Measurements from ENCODE around the gene CFTR. TPM values are rescaled to one million over a fixed set of nuclear protein-coding genes. Genes with fewer than 3 reads are reported as not detected.
A peak's percentile ranks its signal among the peaks of the same experiment; 100 is the strongest.

Gene CFTR
- total RNA-seq (12.8 TPM), polyA plus RNA-seq (ENCODE audit: insufficient read depth, low read depth, low replicate concordance) (2.5 TPM)
- long read RNA-seq, donor 1, result 0 reads
- long read RNA-seq, donor 2, result 0 reads
- long read RNA-seq, donor 3, partial matches to known transcripts, result 11 of 11 reads
- long read RNA-seq, donor 3, other reads (novel, unspliced or antisense), result 0 of 11 reads
- long read RNA-seq, donor 4, partial matches to known transcripts, result 9 of 9 reads
- long read RNA-seq, donor 4, other reads (novel, unspliced or antisense), result 0 of 9 reads
- long read RNA-seq, donor 5, result 0 reads
- long read RNA-seq, donor 6, result 0 reads
- long read RNA-seq, donor 7, partial matches to known transcripts, result 1 of 2 reads
- long read RNA-seq, donor 7, other reads (novel, unspliced or antisense), result 1 of 2 reads
- long read RNA-seq, donor 8, result 0 reads
- long read RNA-seq, donor 9, result 0 reads
- long read RNA-seq, donor 10, partial matches to known transcripts, result 8 of 8 reads
- long read RNA-seq, donor 10, other reads (novel, unspliced or antisense), result 0 of 8 reads

DNA sequence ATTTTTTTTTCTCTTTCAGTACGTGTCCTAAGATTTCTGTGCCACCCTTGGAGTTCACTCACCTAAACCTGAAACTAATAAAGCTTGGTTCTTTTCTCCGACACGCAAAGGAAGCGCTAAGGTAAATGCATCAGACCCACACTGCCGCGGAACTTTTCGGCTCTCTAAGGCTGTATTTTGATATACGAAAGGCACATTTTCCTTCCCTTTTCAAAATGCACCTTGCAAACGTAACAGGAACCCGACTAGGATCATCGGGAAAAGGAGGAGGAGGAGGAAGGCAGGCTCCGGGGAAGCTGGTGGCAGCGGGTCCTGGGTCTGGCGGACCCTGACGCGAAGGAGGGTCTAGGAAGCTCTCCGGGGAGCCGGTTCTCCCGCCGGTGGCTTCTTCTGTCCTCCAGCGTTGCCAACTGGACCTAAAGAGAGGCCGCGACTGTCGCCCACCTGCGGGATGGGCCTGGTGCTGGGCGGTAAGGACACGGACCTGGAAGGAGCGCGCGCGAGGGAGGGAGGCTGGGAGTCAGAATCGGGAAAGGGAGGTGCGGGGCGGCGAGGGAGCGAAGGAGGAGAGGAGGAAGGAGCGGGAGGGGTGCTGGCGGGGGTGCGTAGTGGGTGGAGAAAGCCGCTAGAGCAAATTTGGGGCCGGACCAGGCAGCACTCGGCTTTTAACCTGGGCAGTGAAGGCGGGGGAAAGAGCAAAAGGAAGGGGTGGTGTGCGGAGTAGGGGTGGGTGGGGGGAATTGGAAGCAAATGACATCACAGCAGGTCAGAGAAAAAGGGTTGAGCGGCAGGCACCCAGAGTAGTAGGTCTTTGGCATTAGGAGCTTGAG is at the start of gene CFTR:
Gene CFTR (plus strand): TSS at position 801 of the 830 bp plus-strand sequence. CDS start 70 bp downstream, outside the sequence.
- H3K27ac ChIP-seq (ENCODE audit: low read depth in 2 of 2, low read length in 2 of 2), result no peak within 1 kb of the TSS

GRCh38 chr7:117435475-117436043 is 44.3 kb upstream of the CFTR start:
- Histone ChIP-seq H3K36me3 (ENCODE audit: control insufficient read depth in 2 of 3, insufficient read depth in 3 of 3, low read length in 3 of 3) (no peaks in the 10 kb centered on the region), H3K9ac (ENCODE audit: low read length in 3 of 3) (no peak overlapping the region), H3K4me1 (ENCODE audit: control insufficient read depth in 2 of 3, insufficient read depth in 2 of 3, low read depth in 1 of 3, low read length in 3 of 3) (no peaks in the 10 kb centered on the region), H3K27ac (ENCODE audit: low read depth in 2 of 2, low read length in 2 of 2) (no peak overlapping the region), H3K4me3 (ENCODE audit: low read length in 3 of 3) (no peak overlapping the region), H3K27me3 (ENCODE audit: control insufficient read depth, insufficient read depth, low read length) (no peaks in the 10 kb centered on the region), H3K9me3 (ENCODE audit: control insufficient read depth in 2 of 3, insufficient read depth in 1 of 3, low read length in 3 of 3) (no peaks in the 10 kb centered on the region)
- FAIRE-seq (no peak), DNase-seq (peak in 1 of 5 donors; percentile 19)
- TF ChIP-seq, protein P1, sequence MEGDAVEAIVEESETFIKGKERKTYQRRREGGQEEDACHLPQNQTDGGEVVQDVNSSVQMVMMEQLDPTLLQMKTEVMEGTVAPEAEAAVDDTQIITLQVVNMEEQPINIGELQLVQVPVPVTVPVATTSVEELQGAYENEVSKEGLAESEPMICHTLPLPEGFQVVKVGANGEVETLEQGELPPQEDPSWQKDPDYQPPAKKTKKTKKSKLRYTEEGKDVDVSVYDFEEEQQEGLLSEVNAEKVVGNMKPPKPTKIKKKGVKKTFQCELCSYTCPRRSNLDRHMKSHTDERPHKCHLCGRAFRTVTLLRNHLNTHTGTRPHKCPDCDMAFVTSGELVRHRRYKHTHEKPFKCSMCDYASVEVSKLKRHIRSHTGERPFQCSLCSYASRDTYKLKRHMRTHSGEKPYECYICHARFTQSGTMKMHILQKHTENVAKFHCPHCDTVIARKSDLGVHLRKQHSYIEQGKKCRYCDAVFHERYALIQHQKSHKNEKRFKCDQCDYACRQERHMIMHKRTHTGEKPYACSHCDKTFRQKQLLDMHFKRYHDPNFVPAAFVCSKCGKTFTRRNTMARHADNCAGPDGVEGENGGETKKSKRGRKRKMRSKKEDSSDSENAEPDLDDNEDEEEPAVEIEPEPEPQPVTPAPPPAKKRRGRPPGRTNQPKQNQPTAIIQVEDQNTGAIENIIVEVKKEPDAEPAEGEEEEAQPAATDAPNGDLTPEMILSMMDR (IDR thresholded peaks at IDR 0.05; ENCODE audit: borderline replicate concordance, extremely low read depth, insufficient read depth), result no peak
- intact Hi-C loops (cut with DNase I), result no loop called here

More for the DNA sequence above, at the start of gene CFTR:
- H3K4me3 ChIP-seq (ENCODE audit: low read length in 3 of 3), result peak within 1 kb of the TSS; percentile 11 to 38 (median 33)
- no peaks in the 10 kb centered on the region for H3K4me1 ChIP-seq (ENCODE audit: control insufficient read depth in 2 of 3, insufficient read depth in 2 of 3, low read depth in 1 of 3, low read length in 3 of 3)
- H3K36me3 ChIP-seq (ENCODE audit: control insufficient read depth in 2 of 3, insufficient read depth in 3 of 3, low read length in 3 of 3), result no peaks in the 10 kb centered on the region
- intact Hi-C loops (cut with DNase I), result no loop called here
- no peak within 1 kb of the TSS for H3K9ac ChIP-seq (ENCODE audit: low read length in 3 of 3)
- peaks cover 11% of the 10 kb centered on the region for H3K27me3 ChIP-seq (ENCODE audit: control insufficient read depth, insufficient read depth, low read length)
- DNase-seq, result peak; percentile 39 to 70 (median 41)
- no peaks in the 10 kb centered on the region for H3K9me3 ChIP-seq (ENCODE audit: control insufficient read depth in 2 of 3, insufficient read depth in 1 of 3, low read length in 3 of 3)
- no peak for FAIRE-seq
- TF ChIP-seq, protein P1 (IDR thresholded peaks at IDR 0.05; ENCODE audit: borderline replicate concordance, extremely low read depth, insufficient read depth), result no peak

GRCh38 chr7:117444646-117445045 is 35.2 kb upstream of the CFTR start:
- FAIRE-seq, result no peak
- TF ChIP-seq, protein P1 (IDR thresholded peaks at IDR 0.05; ENCODE audit: borderline replicate concordance, extremely low read depth, insufficient read depth), result no peak
- H3K4me3 ChIP-seq (ENCODE audit: low read length in 3 of 3), result no peak overlapping the region

More at GRCh38 chr7:117444646-117445045, 35.2 kb upstream of the CFTR start:
- Histone ChIP-seq H3K9ac (ENCODE audit: low read length in 3 of 3) (no peak overlapping the region), H3K9me3 (ENCODE audit: control insufficient read depth in 2 of 3, insufficient read depth in 1 of 3, low read length in 3 of 3) (no peaks in the 10 kb centered on the region), H3K27ac (ENCODE audit: low read depth in 2 of 2, low read length in 2 of 2) (no peak overlapping the region), H3K4me1 (ENCODE audit: control insufficient read depth in 2 of 3, insufficient read depth in 2 of 3, low read depth in 1 of 3, low read length in 3 of 3) (no peaks in the 10 kb centered on the region), H3K27me3 (ENCODE audit: control insufficient read depth, insufficient read depth, low read length) (no peaks in the 10 kb centered on the region), H3K36me3 (ENCODE audit: control insufficient read depth in 2 of 3, insufficient read depth in 3 of 3, low read length in 3 of 3) (no peaks in the 10 kb centered on the region)
- intact Hi-C loops (cut with DNase I), result no loop called here
- DNase-seq, result no peak

Data from kidney (tissue), 22 donors.